CMK (cell line): ENCODE results near the gene PRKCSH.

Source experiments
- DNase-seq: peaks from one replicate; pipeline ENCODE4 v3.0.0-alpha.2; 2010; ENCODE audit warnings: low read depth

Gene PRKCSH

GRCh38 chr19:11478167-11479089 is 43.0 kb downstream of the PRKCSH start:
- DNase-seq = no peak

- no peak for DNase-seq
Observed at GRCh38 chr19:11479090-11479897, 43.9 kb downstream of the PRKCSH start.

DNA sequence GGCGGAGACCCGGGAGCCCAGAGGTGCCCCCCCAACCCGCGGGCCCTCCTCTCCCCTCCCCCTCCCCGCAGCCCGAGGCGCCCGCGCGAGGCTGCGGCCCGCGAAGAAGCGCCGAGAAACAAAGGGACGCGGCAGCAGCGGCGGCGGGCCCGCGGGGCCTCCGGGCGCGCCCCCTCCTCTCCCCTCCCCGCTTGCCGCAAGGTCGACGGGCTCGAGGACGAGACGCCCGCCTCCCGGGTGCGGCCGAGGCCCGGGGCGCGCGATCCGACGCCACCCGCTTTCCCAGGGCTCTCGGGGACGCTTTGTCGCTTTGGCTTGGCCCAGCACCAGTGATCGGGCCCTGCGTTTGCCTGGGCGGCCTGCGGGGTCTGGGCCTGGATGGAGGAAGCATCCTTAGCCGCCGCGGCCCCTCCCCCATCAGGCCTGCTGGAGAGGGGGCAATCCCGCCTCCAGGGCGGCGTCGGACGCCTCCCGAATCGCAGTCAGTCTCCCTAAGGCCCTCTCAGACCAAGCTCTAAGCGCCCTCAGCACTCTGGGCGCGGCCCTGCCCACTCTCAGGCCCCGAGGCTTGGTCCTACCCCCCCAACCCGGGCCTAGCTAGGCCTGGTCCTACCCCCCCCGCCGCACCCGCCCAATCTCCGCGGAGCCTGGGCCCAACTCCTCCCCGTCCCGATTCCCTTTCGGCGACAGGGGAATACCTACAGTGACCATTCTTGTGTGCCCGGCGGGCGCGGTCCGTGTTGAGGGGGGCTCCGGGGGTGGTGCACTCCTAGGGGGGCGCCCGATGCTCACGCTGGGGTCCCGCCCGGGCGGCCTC is 44.7 kb downstream of the PRKCSH start:
- no peak for DNase-seq

GRCh38 chr19:11480715-11481533 is 45.5 kb downstream of the PRKCSH start, which contains the start of gene ELAVL3:
Gene ELAVL3 (minus strand): TSS chr19:11481046. CDS start chr19:11480608, 438 bp downstream.
- no peak for DNase-seq

DNA sequence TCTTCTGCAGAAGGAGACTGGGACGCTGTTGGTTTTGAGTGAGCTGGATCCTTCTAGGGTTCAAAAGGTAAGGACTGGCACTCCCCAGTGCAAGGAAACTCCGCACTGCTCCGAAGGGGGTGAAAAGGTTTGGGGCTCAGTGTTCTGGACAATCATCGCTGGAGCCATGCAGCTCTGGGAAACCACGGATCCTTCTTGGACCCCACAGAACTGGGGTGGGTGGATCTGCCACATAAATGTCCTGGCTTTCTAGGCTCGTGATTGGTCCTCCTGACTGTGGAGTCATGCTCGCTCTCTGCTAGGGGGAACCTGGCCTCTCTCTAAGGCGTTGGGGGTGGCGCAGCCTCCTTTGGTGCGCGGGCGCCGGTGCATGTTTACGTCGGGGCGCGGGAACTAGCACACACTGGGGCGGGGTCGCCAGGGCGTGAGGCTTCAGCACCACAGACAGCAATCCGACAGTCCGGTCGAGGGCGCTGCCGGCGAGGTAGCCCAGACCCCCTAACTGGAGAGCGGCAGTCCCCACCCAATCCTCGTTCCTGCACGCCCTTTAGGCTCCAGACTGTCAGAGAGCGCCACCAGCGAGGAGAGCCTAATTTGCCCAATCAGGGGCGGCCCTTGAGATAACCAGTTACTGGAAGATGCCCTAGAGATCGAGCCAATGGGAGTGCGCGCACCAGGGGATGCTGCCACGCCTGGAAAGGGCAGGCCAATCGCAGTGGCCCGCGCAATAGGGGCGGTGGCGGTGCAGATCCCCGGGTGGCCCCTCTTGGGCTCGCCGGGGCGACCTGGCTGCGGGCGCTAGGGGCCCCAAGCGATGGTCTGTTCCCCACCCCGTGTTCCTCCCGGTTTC is 46.3 kb downstream of the PRKCSH start:
- no peak for DNase-seq

GRCh38 chr19:11482384-11483050 is 47.1 kb downstream of the PRKCSH start:
- DNase-seq = peak; percentile 76

DNA sequence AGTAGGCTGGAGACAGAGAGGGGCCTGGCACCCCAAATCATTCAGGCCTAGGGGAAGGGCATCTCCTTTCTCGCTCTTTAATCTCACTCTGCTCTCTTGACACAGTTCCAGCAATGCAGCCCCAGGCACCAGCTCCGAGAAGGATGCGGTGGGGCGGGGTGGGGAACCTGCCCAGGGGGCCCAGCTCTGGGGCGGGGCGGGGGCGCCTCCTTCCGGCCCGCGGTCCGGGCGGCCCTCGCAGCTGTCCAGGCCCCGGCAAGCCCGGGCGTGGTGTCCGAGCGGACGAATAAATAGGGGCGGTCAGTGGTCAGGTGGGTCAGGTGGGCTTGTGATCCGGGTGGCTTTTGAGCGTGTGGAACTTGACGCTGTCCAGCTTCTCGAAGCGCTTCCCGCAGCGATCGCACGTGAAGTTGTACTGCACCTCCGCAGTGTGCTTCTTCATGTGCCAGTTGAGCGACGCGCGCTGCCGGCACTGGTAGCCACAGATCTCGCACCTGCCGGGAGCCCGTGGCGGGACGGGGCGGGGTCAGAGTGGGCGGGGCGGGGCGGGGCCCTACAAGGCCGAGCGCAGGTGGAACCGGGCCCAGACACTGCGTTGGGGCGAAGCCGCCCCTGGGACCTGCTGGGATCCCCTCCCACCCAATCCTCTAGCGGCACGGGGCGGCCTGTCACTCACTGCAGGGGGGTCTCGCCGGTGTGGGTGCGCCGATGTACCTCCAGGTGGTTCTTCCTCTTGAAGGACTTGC is 48.1 kb downstream of the PRKCSH start:
- no peak for DNase-seq

GRCh38 chr19:11485245-11485837 is 49.9 kb downstream of the PRKCSH start:
- no peak for DNase-seq

- DNase-seq = no peak
Observed at GRCh38 chr19:11486661-11487503, 51.4 kb downstream of the PRKCSH start.

GRCh38 chr19:11489378-11489777 is 53.9 kb downstream of the PRKCSH start:
- no peak for DNase-seq

DNA sequence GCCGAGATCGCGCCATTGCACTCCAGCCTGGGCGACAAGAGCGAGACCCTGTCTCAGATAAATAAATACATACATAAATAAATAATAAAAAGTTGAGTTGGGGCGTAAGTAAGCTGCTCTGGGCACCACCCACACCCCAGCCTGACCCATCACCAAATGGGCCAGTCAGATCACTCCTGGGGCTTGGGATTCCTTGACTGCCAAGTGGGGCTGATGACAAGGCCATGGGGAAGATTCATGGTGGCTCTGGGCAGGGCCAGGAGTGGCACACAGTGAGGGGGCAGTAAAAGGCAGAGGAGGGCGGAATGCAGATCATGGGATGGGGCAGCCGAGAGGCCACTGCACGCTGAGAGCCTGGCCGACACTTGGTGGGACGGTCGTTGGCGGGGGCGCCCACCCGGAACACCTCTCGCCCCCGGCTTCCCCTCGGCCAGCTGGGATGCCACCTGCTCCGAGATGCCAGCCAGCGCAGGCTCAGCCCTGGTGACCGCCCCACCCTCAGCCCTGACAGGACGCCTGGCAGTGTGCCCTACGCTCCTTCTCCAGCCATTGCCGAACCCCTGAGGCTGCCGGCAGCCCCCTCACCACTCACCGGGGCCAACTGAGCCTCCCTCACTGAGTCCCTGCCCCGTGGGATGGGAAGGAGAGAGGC is 59.3 kb downstream of the PRKCSH start:
- DNase-seq = no peak

- DNase-seq = no peak
Observed at GRCh38 chr19:11495481-11495880, 60.0 kb downstream of the PRKCSH start.

DNA sequence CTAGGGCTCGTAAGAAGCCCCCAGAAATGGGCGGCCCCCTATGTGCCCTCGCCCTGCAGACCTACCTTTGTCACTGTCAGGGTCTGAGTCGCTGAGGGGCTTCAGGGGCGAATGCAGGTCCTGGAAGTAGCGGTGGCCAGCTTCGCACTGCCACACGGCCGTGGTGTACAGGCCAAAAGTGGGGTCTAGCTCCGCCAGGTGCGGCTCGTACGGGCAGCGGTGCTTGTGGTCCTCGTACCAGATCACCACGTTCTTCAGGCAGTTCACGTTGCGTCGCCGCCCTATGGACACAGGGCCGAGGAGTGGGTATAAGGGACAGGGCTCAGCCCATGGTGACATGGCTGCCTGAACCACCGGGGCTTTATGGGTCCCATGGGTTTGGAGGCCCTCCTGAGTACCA is 60.5 kb downstream of the PRKCSH start:
- no peak for DNase-seq

- no peak for DNase-seq
Observed at GRCh38 chr19:11496391-11497163, 61.1 kb downstream of the PRKCSH start.

GRCh38 chr19:11499220-11499726 is 63.8 kb downstream of the PRKCSH start:
- DNase-seq = no peak

DNA sequence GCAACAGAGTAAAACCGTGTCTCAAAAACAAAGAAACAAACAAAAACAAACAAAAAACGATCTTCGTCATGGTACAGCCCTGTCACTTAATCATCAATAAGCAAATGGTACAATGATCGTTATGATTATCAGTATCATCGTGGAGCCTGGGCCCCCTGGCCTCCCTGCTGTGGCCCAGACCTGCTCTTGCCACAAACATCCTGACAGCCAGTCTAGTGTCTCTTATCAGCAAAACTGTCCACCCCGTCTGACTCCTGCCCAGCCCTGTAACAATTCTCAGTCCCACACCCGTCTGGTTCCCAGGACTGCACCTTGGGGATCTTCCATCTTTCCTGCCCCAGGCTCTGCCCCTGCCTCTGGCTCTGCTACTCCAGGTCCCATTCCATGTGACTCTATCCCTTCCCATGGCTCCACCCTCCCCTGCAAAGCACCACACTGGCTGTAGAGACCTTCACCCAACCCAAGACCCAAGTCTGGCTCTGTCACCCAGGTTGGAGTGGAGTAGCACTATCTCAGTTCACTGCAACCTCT is 64.5 kb downstream of the PRKCSH start:
- DNase-seq = no peak
